Cerebellar cortex (tissue), 1 donor: Measurements from ENCODE around the gene RAB22A.
"Not testable (repeated sequence)": the region's sequence is repeated elsewhere in the genome, so short reads cannot be mapped to it uniquely, and the experiment has no call there.

Experiments used
- DNase-seq: peaks from one replicate; pipeline ENCODE4 v3.0.0-alpha.2; 2015; ENCODE audit warnings: low spot score

RAB22A gene

GRCh38 chr20:58414786-58415185 is 105.3 kb downstream of the RAB22A start:
- DNase-seq: not testable (repeated sequence)

GRCh38 chr20:58416057-58416456 is 106.5 kb downstream of the RAB22A start:
- DNase-seq: no peak

- no peak for DNase-seq
Observed at GRCh38 chr20:58416835-58417234, 107.3 kb downstream of the RAB22A start.
